Stimulated activated CD4-positive, alpha-beta T cell treated with anti-CD3 and anti-CD28 coated beads, Interleukin-2, amount 100 ng/mL, for 4 hours (primary cell): ENCODE measurements around the gene ROBO1.

ENCODE experiments used
- DNase-seq: peaks from one replicate; pipeline ENCODE4 v3.0.0-alpha.2; 2020; ENCODE audit warnings: low read depth

ROBO1 gene

DNA sequence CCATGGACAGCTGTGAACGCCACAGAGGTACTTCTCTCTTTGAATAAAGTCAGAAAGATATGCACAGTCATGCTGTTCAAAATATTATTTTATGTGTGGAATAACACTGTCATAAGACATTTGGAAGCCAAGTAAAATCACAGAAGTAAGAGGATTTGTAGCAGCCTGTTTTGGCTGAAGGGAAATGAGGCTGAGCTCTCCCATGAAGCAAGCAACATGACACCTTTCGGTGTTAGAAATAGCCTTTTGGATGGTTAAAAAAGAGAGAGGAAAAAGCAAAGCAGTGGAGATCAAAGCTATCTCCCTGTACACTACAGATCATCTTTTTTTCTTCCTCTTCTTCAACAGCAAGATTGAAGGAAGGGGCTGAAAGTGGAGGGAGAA is 755.3 kb downstream of the ROBO1 start:
- DNase-seq = no peak

- no peak for DNase-seq
These were observed 755.8 kb downstream of the ROBO1 start for GRCh38 chr3:79011821-79012529.

DNA sequence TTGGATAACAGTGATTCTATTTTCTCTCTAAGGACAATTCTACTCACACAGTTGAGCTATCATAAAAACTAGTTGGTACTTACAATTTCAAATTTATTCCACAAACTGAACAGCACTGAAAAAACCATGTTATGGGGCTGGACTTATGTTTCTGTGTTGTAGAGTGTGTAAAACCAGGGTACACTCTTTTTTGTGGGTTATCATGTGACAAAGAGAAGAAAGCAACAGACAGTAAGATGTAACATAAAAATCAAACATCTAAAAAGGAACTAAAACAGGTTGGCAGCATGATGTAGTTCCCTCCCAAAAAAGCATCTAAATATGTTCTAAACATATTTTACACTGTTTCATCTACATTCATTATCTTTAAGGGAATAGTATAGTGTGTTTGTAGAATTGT is 757.9 kb downstream of the ROBO1 start:
- DNase-seq = no peak

DNA sequence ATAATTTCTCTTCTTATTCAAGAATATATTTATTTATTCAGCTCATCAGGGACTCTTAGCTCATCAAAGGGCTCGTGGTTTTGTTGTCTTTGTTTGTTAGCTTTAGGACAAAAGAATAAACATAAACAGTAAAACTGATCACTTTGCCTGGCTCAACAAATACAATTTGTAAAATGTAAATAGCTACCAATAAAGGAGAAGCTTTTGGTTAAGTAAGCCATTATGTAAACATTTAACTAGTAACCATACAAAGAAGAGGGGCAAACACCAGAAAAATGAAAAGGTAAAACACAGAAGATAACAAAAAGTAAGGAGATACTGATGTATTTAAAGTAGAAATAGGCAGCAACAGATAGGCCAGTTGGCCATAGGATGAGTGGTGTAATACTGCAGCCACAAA is 761.7 kb downstream of the ROBO1 start:
- DNase-seq = no peak

- no peak for DNase-seq
These were observed 762.7 kb downstream of the ROBO1 start for GRCh38 chr3:79005084-79005483.

- no peak for DNase-seq
These were observed 763.8 kb downstream of the ROBO1 start for GRCh38 chr3:79003994-79004393.

GRCh38 chr3:79002465-79003372 is 765.1 kb downstream of the ROBO1 start:
- no peak for DNase-seq

- no peak for DNase-seq
These were observed 766.5 kb downstream of the ROBO1 start for GRCh38 chr3:79001255-79001654.

- DNase-seq = no peak
These were observed 768.7 kb downstream of the ROBO1 start for GRCh38 chr3:78999139-78999538.

GRCh38 chr3:78995087-78995486 is 772.7 kb downstream of the ROBO1 start:
- no peak for DNase-seq

DNA sequence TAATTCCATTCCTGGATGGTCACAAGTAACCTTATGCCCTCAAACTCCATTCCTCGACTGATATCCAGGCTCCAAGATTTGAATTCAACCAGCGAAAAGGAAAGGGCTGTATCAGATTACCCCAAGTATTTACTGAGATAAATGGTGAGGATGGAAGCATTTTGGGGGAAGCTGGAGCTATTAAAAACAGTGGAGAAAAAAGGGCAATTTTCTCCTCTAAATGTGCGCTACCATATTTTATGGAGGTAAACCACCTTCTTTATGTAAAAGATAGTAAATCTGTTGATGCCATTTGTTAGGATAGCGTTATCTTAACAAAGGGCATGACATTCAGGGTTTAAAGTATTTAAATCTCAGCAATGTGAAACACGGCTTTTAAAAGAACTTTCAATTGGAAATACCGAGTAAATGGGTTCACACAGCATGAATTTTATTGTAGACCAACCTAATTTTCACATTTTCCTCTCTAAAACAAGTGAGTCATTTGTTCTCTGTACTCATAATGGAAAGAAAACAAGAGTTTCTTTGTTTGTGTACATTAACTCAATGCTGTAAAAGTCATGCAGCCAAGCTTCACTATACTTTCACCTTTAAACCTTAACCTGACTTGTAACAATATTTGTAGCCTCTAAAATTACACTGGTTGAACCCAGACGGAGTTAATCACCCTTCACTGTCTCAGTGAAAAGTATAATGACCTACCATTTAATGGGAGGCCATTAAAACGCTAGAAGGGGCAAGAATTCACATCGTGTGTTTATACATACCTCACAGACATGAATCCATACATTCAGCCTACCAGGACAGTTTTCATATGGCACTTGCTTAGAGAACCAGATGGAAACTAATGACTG is 773.4 kb downstream of the ROBO1 start:
- no peak for DNase-seq

- no peak for DNase-seq
These were observed 774.4 kb downstream of the ROBO1 start for GRCh38 chr3:78993375-78993774.

GRCh38 chr3:78992830-78993229 is 775.0 kb downstream of the ROBO1 start:
- no peak for DNase-seq

DNA sequence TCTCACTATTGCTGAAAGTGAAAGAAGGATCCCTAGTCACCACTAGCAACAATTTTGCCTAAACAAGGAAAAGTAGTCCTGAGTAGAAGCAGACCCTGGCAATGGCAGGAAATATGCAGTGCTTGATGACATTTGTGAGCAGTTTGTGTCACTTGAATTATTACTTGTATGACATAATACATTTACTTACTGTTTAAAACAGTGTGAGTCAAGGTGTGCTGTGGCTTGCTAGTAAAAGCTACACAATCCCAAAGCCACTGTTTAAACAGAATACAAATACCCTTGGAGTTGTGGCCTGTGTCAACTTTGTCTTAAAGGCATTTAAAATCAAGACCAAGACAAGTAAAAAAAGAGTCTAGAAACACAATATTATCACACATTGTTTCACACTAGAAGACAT is 775.4 kb downstream of the ROBO1 start:
- DNase-seq = no peak

DNA sequence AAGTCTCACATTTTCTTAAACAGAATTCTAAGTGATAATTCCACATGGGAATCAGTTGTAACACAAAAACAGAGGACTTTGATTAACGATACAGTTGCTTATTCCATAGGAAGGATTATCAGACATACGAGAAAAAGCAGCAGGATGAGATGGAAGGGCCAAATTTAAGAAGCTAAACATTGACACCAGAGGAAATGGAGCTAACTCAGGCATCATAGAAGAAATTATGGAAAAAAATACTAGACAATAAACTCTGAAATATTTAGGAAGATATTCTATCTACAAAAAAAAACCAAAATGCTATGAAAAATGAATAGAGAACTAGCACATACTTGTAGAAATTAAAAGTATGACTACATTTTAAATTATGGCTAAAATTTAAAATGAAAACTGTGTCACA is 776.1 kb downstream of the ROBO1 start:
- DNase-seq = no peak

- no peak for DNase-seq
These were observed 777.6 kb downstream of the ROBO1 start for GRCh38 chr3:78990156-78990555.

- DNase-seq = no peak
These were observed 779.5 kb downstream of the ROBO1 start for GRCh38 chr3:78988324-78988723.

GRCh38 chr3:78986416-78987101 is 781.2 kb downstream of the ROBO1 start:
- DNase-seq = no peak

- DNase-seq = no peak
These were observed 781.8 kb downstream of the ROBO1 start for GRCh38 chr3:78985981-78986380.

GRCh38 chr3:78979028-78979427 is 788.8 kb downstream of the ROBO1 start:
- DNase-seq = no peak

DNA sequence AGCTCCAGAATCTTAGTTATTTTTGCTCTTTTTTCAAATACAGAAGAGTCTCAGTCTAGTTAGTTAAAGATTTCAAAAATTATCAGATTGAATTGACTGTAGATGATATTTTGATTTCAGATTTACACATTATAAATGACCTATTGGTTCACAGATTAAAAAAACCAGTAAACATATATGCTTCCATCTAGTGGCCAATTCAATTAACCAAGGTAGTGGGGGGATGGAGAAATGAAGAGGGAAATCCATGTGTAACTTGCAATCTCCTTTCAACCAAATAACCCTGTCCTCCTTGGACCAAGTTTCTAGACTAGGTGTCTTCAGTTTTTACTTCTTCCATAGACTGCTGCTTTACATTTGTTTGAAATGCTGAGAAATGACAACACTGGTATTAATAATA is 789.8 kb downstream of the ROBO1 start:
- no peak for DNase-seq

- DNase-seq = no peak
These were observed 790.7 kb downstream of the ROBO1 start for GRCh38 chr3:78977073-78977472.
